IMR-90 (cell line): Measurements from ENCODE around the gene ZC3HAV1L. TPM values are rescaled to one million over a fixed set of nuclear protein-coding genes. Genes with fewer than 3 reads are reported as not detected.
A peak's percentile ranks its signal among the peaks of the same experiment; 100 is the strongest.

Experiments used
- ATAC-seq: fragments of 200-7000 bp; cut with Tn5 transposase; 2 replicates; pipeline ENCODE4 v1.9.1; 2020; ENCODE audit warnings: low read depth, mild to moderate bottlenecking, moderate library complexity
- BruUV-seq: library from RNA; stranded (reverse); fragments of 400-500 nt; replicated peaks from 2 replicates; lab custom pipeline; 2021; lab: Mats Ljungman, UMichigan
- CTCF ChIA-PET: fragments of 300-600 bp; formaldehyde crosslinking; extraction: SDS; loops from one replicate; lab custom pipeline; 2021; ENCODE audit warnings: antibody characterized with exemption; lab: Yijun Ruan, JAX
- POLR2A ChIA-PET: fragments of 300-600 bp; sonication (Branson Sonifier 250); formaldehyde crosslinking; loops from one replicate; lab custom pipeline; 2022; ENCODE audit warnings: antibody characterized with exemption; ENCODE audit not compliant: unreplicated experiment; lab: Charles Lee
- DNase-seq: peaks from one replicate; pipeline ENCODE4 v3.0.0; 2013
- H2AFZ ChIP-seq: replicated peaks from 2 replicates; pipeline ENCODE3; 2013; ENCODE audit warnings: low read length, mild to moderate bottlenecking; ENCODE audit not compliant: poor library complexity
- H2AK5ac ChIP-seq: 2 replicates; pipeline ENCODE4 v1.6.1; 2013; ENCODE audit warnings: low read depth, low read length, inconsistent platforms
- H2AK9ac ChIP-seq: replicated peaks from 2 replicates; pipeline ENCODE3; 2013; ENCODE audit warnings: mild to moderate bottlenecking, low read depth, low read length, moderate library complexity; ENCODE audit not compliant: poor library complexity
- H2BK120ac ChIP-seq: 2 replicates; pipeline ENCODE4 v1.6.1; 2013; ENCODE audit warnings: low read depth, low read length, inconsistent platforms
- H2BK15ac ChIP-seq: 3 replicates; pipeline ENCODE4 v1.6.1; 2013; ENCODE audit warnings: low read depth, low read length, inconsistent platforms
- H2BK20ac ChIP-seq: 2 replicates; pipeline ENCODE4 v1.6.1; 2013; ENCODE audit warnings: low read depth, mild to moderate bottlenecking, inconsistent platforms, low read length, moderate library complexity
- H2BK5ac ChIP-seq: 2 replicates; pipeline ENCODE4 v1.6.1; 2013; ENCODE audit warnings: mild to moderate bottlenecking, low read depth, low read length, inconsistent platforms; ENCODE audit not compliant: poor library complexity, severe bottlenecking
- H3K14ac ChIP-seq: replicated peaks from 2 replicates; pipeline ENCODE4 v1.6.1; 2013; ENCODE audit warnings: low read depth, low read length, inconsistent platforms
- H3K18ac ChIP-seq: 2 replicates; pipeline ENCODE4 v1.6.1; 2013; ENCODE audit warnings: low read depth, low read length, control low read depth
- H3K23ac ChIP-seq: 2 replicates; pipeline ENCODE4 v1.6.1; 2013; ENCODE audit warnings: low read depth, low read length, inconsistent platforms
- H3K27ac ChIP-seq: 2 replicates; pipeline ENCODE4 v1.5.1; 2013; ENCODE audit warnings: mild to moderate bottlenecking, control low read depth, low read length; ENCODE audit not compliant: insufficient read depth
- H3K27me3 ChIP-seq: 2 replicates; pipeline ENCODE4 v1.6.1; 2013; ENCODE audit warnings: low read length; ENCODE audit not compliant: control insufficient read depth, insufficient read depth
- H3K36me3 ChIP-seq: 2 replicates; pipeline ENCODE4 v1.6.1; 2013; ENCODE audit warnings: low read length, mixed read lengths; ENCODE audit not compliant: control insufficient read depth, insufficient read depth
- H3K4ac ChIP-seq: 2 replicates; pipeline ENCODE4 v1.6.1; 2013; ENCODE audit warnings: low read depth, low read length, inconsistent platforms
- H3K4me1 ChIP-seq: 2 replicates; pipeline ENCODE4 v1.6.1; 2013; ENCODE audit warnings: low read length, mixed read lengths; ENCODE audit not compliant: control insufficient read depth, insufficient read depth
- H3K4me2 ChIP-seq: 2 replicates; pipeline ENCODE4 v1.6.1; 2013; ENCODE audit warnings: low read depth, mild to moderate bottlenecking, control low read depth, low read length, moderate library complexity
- H3K4me3 ChIP-seq: 2 replicates; pipeline ENCODE4 v1.5.1; 2013; ENCODE audit warnings: low read depth, mild to moderate bottlenecking, control low read depth, low read length, moderate library complexity; ENCODE audit not compliant: insufficient read depth
- H3K56ac ChIP-seq: 2 replicates; pipeline ENCODE4 v1.6.1; 2013; ENCODE audit warnings: low read length, inconsistent platforms; ENCODE audit not compliant: insufficient read depth; ENCODE audit errors: extremely low read depth
- H3K79me1 ChIP-seq, 2 experiments: 2 replicates each; pipeline ENCODE4 v1.6.1; 2013; ENCODE audit warnings: low read length in 2 of 2, inconsistent platforms in 1 of 2, low read depth in 1 of 2
- H3K9ac ChIP-seq: 2 replicates; pipeline ENCODE4 v1.6.1; 2013; ENCODE audit warnings: low read depth, low read length, control low read depth
- H3K9me1 ChIP-seq: 2 replicates; pipeline ENCODE4 v1.6.1; 2013; ENCODE audit warnings: low read length, inconsistent platforms; ENCODE audit not compliant: insufficient read depth
- H3K9me3 ChIP-seq: 2 replicates; pipeline ENCODE4 v1.6.1; 2013; ENCODE audit warnings: low read length; ENCODE audit not compliant: control insufficient read depth, insufficient read depth
- H4K20me1 ChIP-seq: 2 replicates; pipeline ENCODE4 v1.6.1; 2013; ENCODE audit warnings: low read length, inconsistent platforms; ENCODE audit not compliant: insufficient read depth
- H4K5ac ChIP-seq: 2 replicates; pipeline ENCODE4 v1.6.1; 2013; ENCODE audit warnings: mild to moderate bottlenecking, low read depth, low read length, control low read depth
- H4K8ac ChIP-seq, 2 experiments: 2 replicates each; pipeline ENCODE4 v1.6.1; 2013; ENCODE audit warnings: low read depth in 2 of 2, low read length in 2 of 2, control low read depth in 1 of 2, inconsistent platforms in 1 of 2
- H4K91ac ChIP-seq: 2 replicates; pipeline ENCODE4 v1.6.1; 2013; ENCODE audit warnings: low read depth, low read length, inconsistent platforms; ENCODE audit not compliant: insufficient read depth
- BHLHE40 ChIP-seq: fragments of 150-350 bp; IDR thresholded peaks from 2 replicates; pipeline ENCODE4 v1.6.1; 2016; ENCODE audit warnings: mild to moderate bottlenecking, low read depth, low read length
- CEBPB ChIP-seq: IDR thresholded peaks from 2 replicates; pipeline ENCODE4 v1.6.1; 2012; ENCODE audit warnings: low read depth, low read length, improper control_type of control experiment
- CHD1 ChIP-seq: IDR thresholded peaks from 2 replicates; pipeline ENCODE4 v1.6.1; 2012; ENCODE audit warnings: low read depth, low read length, improper control_type of control experiment
- CTCF ChIP-seq: conservative IDR thresholded peaks from 2 replicates; pipeline ENCODE4 v1.5.1; 2012; ENCODE audit warnings: mild to moderate bottlenecking, low read depth, low read length, improper control_type of control experiment
- FOS ChIP-seq: fragments of 150-350 bp; IDR thresholded peaks from 2 replicates; pipeline ENCODE4 v1.6.1; 2016; ENCODE audit warnings: low read depth, low read length
- MAFK ChIP-seq: IDR thresholded peaks from 2 replicates; pipeline ENCODE4 v1.6.1; 2012; ENCODE audit warnings: low read depth, low read length, improper control_type of control experiment
- MAZ ChIP-seq: IDR thresholded peaks from 2 replicates; pipeline ENCODE4 v1.6.1; 2012; ENCODE audit warnings: low read depth, mild to moderate bottlenecking, low read length, improper control_type of control experiment, moderate library complexity, borderline replicate concordance
- MXI1 ChIP-seq: IDR thresholded peaks from 2 replicates; pipeline ENCODE4 v1.6.1; 2012; ENCODE audit warnings: low read depth, mild to moderate bottlenecking, low read length, moderate library complexity, borderline replicate concordance
- NFE2L2 ChIP-seq: fragments of 150-350 bp; IDR thresholded peaks from 2 replicates; pipeline ENCODE4 v1.6.1; 2016; ENCODE audit warnings: low read depth, mild to moderate bottlenecking, low read length
- POLR2A ChIP-seq: IDR thresholded peaks from 2 replicates; pipeline ENCODE4 v1.6.1; 2012; ENCODE audit warnings: mild to moderate bottlenecking, low read depth, low read length
- RAD21 ChIP-seq: IDR thresholded peaks from 2 replicates; pipeline ENCODE4 v1.6.1; 2012; ENCODE audit warnings: low read length, improper control_type of control experiment
- RCOR1 ChIP-seq: IDR thresholded peaks from 2 replicates; pipeline ENCODE4 v1.6.1; 2012; ENCODE audit warnings: mild to moderate bottlenecking, low read length, improper control_type of control experiment; ENCODE audit not compliant: insufficient replicate concordance
- RFX5 ChIP-seq: IDR thresholded peaks from 2 replicates; pipeline ENCODE4 v1.8.0; 2012; ENCODE audit warnings: low read depth, mild to moderate bottlenecking, low read length, moderate library complexity
- SMC3 ChIP-seq: fragments of 150-350 bp; IDR thresholded peaks from 2 replicates; pipeline ENCODE4 v1.6.1; 2016; ENCODE audit warnings: low read depth, mild to moderate bottlenecking, antibody characterized with exemption, low read length, moderate library complexity
- USF2 ChIP-seq: fragments of 150-350 bp; IDR thresholded peaks from 2 replicates; pipeline ENCODE4 v1.6.1; 2017; ENCODE audit warnings: mild to moderate bottlenecking, antibody characterized with exemption, low read length, low read depth
- WGBS, 2 experiments: methylation state at CpG; one replicate each; pipeline versions ENCODE4 v1.1.5 to v1.1.7; 2013; ENCODE audit warnings: missing lambda C conversion rate in 2 of 2; ENCODE audit not compliant: insufficient read length in 1 of 2; ENCODE audit errors: extremely low coverage in 2 of 2; 5-methylcytosine and 5-hydroxymethylcytosine counted together
- dilution Hi-C: fragments of 300-500 bp; cut with HindIII; formaldehyde crosslinking; loops from one replicate; pipeline ENCODE4 v1.14.3; 2018; ENCODE audit warnings: low sequenced_read_pairs; ENCODE audit not compliant: unreplicated experiment
- in situ Hi-C: fragments of 300-500 bp; cut with MboI; formaldehyde crosslinking; loops from 3 replicates; pipeline ENCODE4 v1.14.3; 2019; ENCODE audit warnings: low sequenced_read_pairs, inconsistent platforms, mixed read lengths
- intact Hi-C: fragments of 100-400 bp; cut with micrococcal nuclease; formaldehyde crosslinking; loops from 2 replicates; pipeline ENCODE4 v1.10.0; 2022
- polyA plus RNA-seq, 3 experiments: library from polyadenylated mRNA; depleted of rRNA; stranded (reverse); fragments of >200 nt; gene quantifications; 2 replicates each; pipeline ENCODE4 v1.2.3, GENCODE V29; 2012; ENCODE audit warnings: low replicate concordance in 1 of 3
- total RNA-seq: library from RNA; depleted of rRNA; stranded (reverse); fragments of >200 nt; gene quantifications from 2 replicates; pipeline ENCODE4 v1.2.3, GENCODE V29; 2012

Gene ZC3HAV1L
- total and polyA plus RNA-seq, 2 of the 4 experiments (the other 2 are of a cell fraction), result 4.5 to 9.4 TPM

DNA sequence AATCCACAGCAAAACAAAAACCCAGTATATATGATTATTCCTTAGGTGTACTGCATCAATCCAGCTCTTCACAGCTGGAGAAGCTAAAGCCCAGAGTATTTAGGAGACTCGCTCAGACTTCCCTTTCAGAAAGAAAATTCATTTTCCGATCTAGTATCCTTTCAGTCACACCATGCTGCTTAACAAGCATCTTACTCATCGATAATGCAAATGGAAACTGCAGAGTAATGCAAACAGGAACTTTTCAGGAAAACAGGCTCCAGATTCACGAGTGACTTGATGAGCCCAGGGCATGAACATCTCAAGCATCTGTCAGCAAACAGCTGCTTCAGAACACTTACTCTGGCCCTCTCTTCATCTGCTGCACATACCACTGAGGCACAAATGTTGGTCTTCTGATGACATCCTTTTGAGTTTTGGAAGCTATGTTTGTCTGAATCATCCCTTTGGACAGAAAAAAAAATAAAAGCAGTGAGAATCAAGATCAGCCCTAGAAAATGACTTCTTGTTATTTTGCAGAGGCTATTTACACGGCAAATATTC is 24.9 kb upstream of the ZC3HAV1L start:
- Histone ChIP-seq H3K23ac (peak overlapping the region; percentile 45; the same call in 1 of the 2 replicates), H3K36me3 (peaks cover 15% of the 10 kb centered on the region), H3K9ac (no peak overlapping the region), H2BK120ac (no peak overlapping the region), H3K14ac (no peak overlapping the region), H3K27me3 (no peaks in the 10 kb centered on the region), H4K8ac (no peak overlapping the region), H4K5ac (no peak overlapping the region), H2AK5ac (no peak overlapping the region), H2BK5ac (no peak overlapping the region), H3K56ac (no peak overlapping the region), H2BK20ac (no peak overlapping the region), H3K4me1 (no peaks in the 10 kb centered on the region), H4K20me1 (no peaks in the 10 kb centered on the region), H4K91ac (no peak overlapping the region), H2AK9ac (no peak overlapping the region), H3K4me3 (no peak overlapping the region), H3K4me2 (no peak overlapping the region), H3K27ac (no peak overlapping the region), H3K18ac (no peak overlapping the region), H3K9me1 (no peaks in the 10 kb centered on the region), H3K79me1 (no peaks in the 10 kb centered on the region), H3K9me3 (no peaks in the 10 kb centered on the region), H3K4ac (no peak overlapping the region), H2BK15ac (no peak overlapping the region), H2AFZ (no peak overlapping the region)
- 78% methylated on average over 4 of the region's 5 CpGs; no CpG with 5 or more reads in 1 of the 2 experiments for WGBS, 2 experiments
- intact Hi-C loops, result no loop called here
- in situ Hi-C loops, result no loop called here
- BruUV-seq, result no TSS peak
- ATAC-seq, result peak; percentile 55
- ChIA-PET CTCF (interaction anchor here (0.5 to 2.6 kb wide), 4 partner anchors 14 to 1303 kb away, joined by 3 to 7 read pairs (median 4); no protein-coding TSS in a partner anchor), POLR2A (interaction anchor here (0.6 kb wide), 1 partner anchor 33 kb away, joined by 5 read pairs; no protein-coding TSS in a partner anchor)
- dilution Hi-C loops, result no loop called here
- DNase-seq, result peak; percentile 37
- TF ChIP-seq RCOR1 (no peak), CHD1 (no peak), RFX5 (no peak), MXI1 (no peak), FOS (no peak), BHLHE40 (no peak), SMC3 (no peak), CEBPB (no peak), MAFK (no peak), NFE2L2 (no peak), MAZ (no peak), POLR2A (no peak), RAD21 (no peak), USF2 (no peak), CTCF (no peak)
